Raji (cell line): Measurements from ENCODE around the gene SF3A1.

Experiments used
- POLR2A ChIP-seq: IDR thresholded peaks from 2 replicates; pipeline ENCODE4 v1.6.1; 2011; ENCODE audit warnings: low read depth, low read length, control low read depth; ENCODE audit not compliant: insufficient read depth

Gene SF3A1

GRCh38 chr22:30291058-30291892 lies 65.4 kb downstream of the SF3A1 start:
- no peak for TF ChIP-seq POLR2A

- no peak for TF ChIP-seq POLR2A
These were observed 66.2 kb downstream of the SF3A1 start for GRCh38 chr22:30290342-30291057.

GRCh38 chr22:30289980-30290313 lies 66.7 kb downstream of the SF3A1 start:
- no peak for TF ChIP-seq POLR2A

- peak; percentile 25; the same call in 1 of the 2 replicates for TF ChIP-seq POLR2A
These were observed 67.3 kb downstream of the SF3A1 start, which contains the start of gene CASTOR1 for GRCh38 chr22:30289141-30289979. CASTOR1 (minus strand) TSS chr22:30289505; CDS start chr22:30289497, 8 bp downstream.

GRCh38 chr22:30288419-30289140 lies 68.1 kb downstream of the SF3A1 start:
- no peak for TF ChIP-seq POLR2A

GRCh38 chr22:30287648-30288418 lies 68.9 kb downstream of the SF3A1 start:
- TF ChIP-seq POLR2A, result no peak

GRCh38 chr22:30286813-30287647 lies 69.7 kb downstream of the SF3A1 start:
- TF ChIP-seq POLR2A, result 0 out of 2 replicates have a peak, but pooled peaks have one; percentile 17

- no peak for TF ChIP-seq POLR2A
These were observed 70.4 kb downstream of the SF3A1 start for GRCh38 chr22:30286331-30286730.

- no peak for TF ChIP-seq POLR2A
These were observed 70.9 kb downstream of the SF3A1 start for GRCh38 chr22:30285846-30286200.

- TF ChIP-seq POLR2A, result no peak
These were observed 71.4 kb downstream of the SF3A1 start for GRCh38 chr22:30285176-30285845.

- no peak for TF ChIP-seq POLR2A
These were observed 72.0 kb downstream of the SF3A1 start for GRCh38 chr22:30284666-30285065.

GRCh38 chr22:30284172-30284571 lies 72.5 kb downstream of the SF3A1 start:
- TF ChIP-seq POLR2A, result no peak

GRCh38 chr22:30283342-30283741 lies 73.4 kb downstream of the SF3A1 start:
- no peak for TF ChIP-seq POLR2A

- TF ChIP-seq POLR2A, result no peak
These were observed 74.1 kb downstream of the SF3A1 start for GRCh38 chr22:30282616-30283046.
